ENCODE data around the gene OR8G1. TPM values are rescaled to one million over a fixed set of nuclear protein-coding genes. Genes with fewer than 3 reads are reported as not detected.

OR8G1 gene
- total RNA-seq, 1 donor from 2014 or later = not detected

- Histone ChIP-seq H3K4me3 (no peak overlapping the region), H3K27me3 (no peaks in the 10 kb centered on the region), H3K9ac (no peak overlapping the region), H3K36me3 (no peaks in the 10 kb centered on the region), H3K9me3 (ENCODE audit: low read depth) (no peaks in the 10 kb centered on the region), H3K79me2 (ENCODE audit: low read depth) (no peaks in the 10 kb centered on the region), H3K27ac (no peak overlapping the region), H3K4me2 (no peak overlapping the region), H4K20me1 (ENCODE audit: low read depth) (no peaks in the 10 kb centered on the region), H3F3A (ENCODE audit: low read depth) (no peaks in the 10 kb centered on the region), H2AFZ (replicated peaks) (peak overlapping the region; percentile 66), H3K4me1 (no peaks in the 10 kb centered on the region)
- H3K36me3 Mint-ChIP-seq = no peaks in the 10 kb centered on the region
- no peak overlapping the region for H3K27ac Mint-ChIP-seq
- DNase-seq (ENCODE audit: low spot score) = no peak
- H3K27me3 Mint-ChIP-seq (ENCODE audit: insufficient read depth, low read depth) = no peaks in the 10 kb centered on the region
- no peak for TF ChIP-seq EZH2 (IDR thresholded peaks at IDR 0.05)
- TF ChIP-seq CTCF (IDR thresholded peaks at IDR 0.05) = no peak
- no peak for TF ChIP-seq EZH2phosphoT487 (IDR thresholded peaks at IDR 0.05)
- H3K9me3 Mint-ChIP-seq = peaks cover 2% of the 10 kb centered on the region
- H3K4me1 Mint-ChIP-seq = no peaks in the 10 kb centered on the region
- no peak overlapping the region for H3K4me3 Mint-ChIP-seq
These were observed 36.3 kb downstream of the OR8G1 start for GRCh38 chr11:124277207-124277606.

- Mint-ChIP-seq H3K4me3 (no peak overlapping the region), H3K4me1 (no peaks in the 10 kb centered on the region), H3K9me3 (peaks cover 2% of the 10 kb centered on the region), H3K27me3 (ENCODE audit: insufficient read depth, low read depth) (no peaks in the 10 kb centered on the region), H3K36me3 (no peaks in the 10 kb centered on the region), H3K27ac (no peak overlapping the region)
- Histone ChIP-seq H3K9me3 (ENCODE audit: low read depth) (no peaks in the 10 kb centered on the region), H3K4me1 (no peaks in the 10 kb centered on the region), H3K4me2 (no peak overlapping the region), H3F3A (ENCODE audit: low read depth) (no peaks in the 10 kb centered on the region), H3K79me2 (ENCODE audit: low read depth) (no peaks in the 10 kb centered on the region), H3K27ac (no peak overlapping the region), H4K20me1 (ENCODE audit: low read depth) (no peaks in the 10 kb centered on the region), H3K9ac (no peak overlapping the region), H3K27me3 (no peaks in the 10 kb centered on the region), H2AFZ (replicated peaks) (peak overlapping the region; percentile 66), H3K36me3 (no peaks in the 10 kb centered on the region), H3K4me3 (no peak overlapping the region)
- DNase-seq (ENCODE audit: low spot score) = peak; percentile 54
- TF ChIP-seq EZH2 (IDR thresholded peaks at IDR 0.05) (no peak), CTCF (IDR thresholded peaks at IDR 0.05) (peak; percentile 55)
These were observed 36.9 kb downstream of the OR8G1 start for GRCh38 chr11:124277804-124278203.

- Histone ChIP-seq H3K4me1 (no peaks in the 10 kb centered on the region), H3F3A (ENCODE audit: low read depth) (no peaks in the 10 kb centered on the region), H3K4me2 (no peak overlapping the region), H3K27me3 (no peaks in the 10 kb centered on the region), H3K36me3 (no peaks in the 10 kb centered on the region), H2AFZ (replicated peaks) (peak overlapping the region; percentile 66), H3K9ac (no peak overlapping the region), H3K4me3 (no peak overlapping the region), H3K27ac (no peak overlapping the region), H4K20me1 (ENCODE audit: low read depth) (no peaks in the 10 kb centered on the region), H3K9me3 (ENCODE audit: low read depth) (no peaks in the 10 kb centered on the region), H3K79me2 (ENCODE audit: low read depth) (no peaks in the 10 kb centered on the region)
- H3K27me3 Mint-ChIP-seq (ENCODE audit: insufficient read depth, low read depth) = no peaks in the 10 kb centered on the region
- TF ChIP-seq EZH2phosphoT487 (IDR thresholded peaks at IDR 0.05) (no peak), EZH2 (IDR thresholded peaks at IDR 0.05) (no peak), CTCF (IDR thresholded peaks at IDR 0.05) (no peak)
- H3K27ac Mint-ChIP-seq = no peak overlapping the region
- H3K4me3 Mint-ChIP-seq = no peak overlapping the region
- no peaks in the 10 kb centered on the region for H3K4me1 Mint-ChIP-seq
- H3K36me3 Mint-ChIP-seq = no peaks in the 10 kb centered on the region
- H3K9me3 Mint-ChIP-seq = peaks cover 3% of the 10 kb centered on the region
- no peak for DNase-seq (ENCODE audit: low spot score)
These were observed 37.4 kb downstream of the OR8G1 start for GRCh38 chr11:124278261-124278660.

Measured in neural progenitor cell (in vitro differentiated cells).